ENCODE data around the gene SCAPER.
"Not testable (repeated sequence)": the region's sequence is repeated elsewhere in the genome, so short reads cannot be mapped to it uniquely, and the experiment has no call there.

SCAPER gene

DNA sequence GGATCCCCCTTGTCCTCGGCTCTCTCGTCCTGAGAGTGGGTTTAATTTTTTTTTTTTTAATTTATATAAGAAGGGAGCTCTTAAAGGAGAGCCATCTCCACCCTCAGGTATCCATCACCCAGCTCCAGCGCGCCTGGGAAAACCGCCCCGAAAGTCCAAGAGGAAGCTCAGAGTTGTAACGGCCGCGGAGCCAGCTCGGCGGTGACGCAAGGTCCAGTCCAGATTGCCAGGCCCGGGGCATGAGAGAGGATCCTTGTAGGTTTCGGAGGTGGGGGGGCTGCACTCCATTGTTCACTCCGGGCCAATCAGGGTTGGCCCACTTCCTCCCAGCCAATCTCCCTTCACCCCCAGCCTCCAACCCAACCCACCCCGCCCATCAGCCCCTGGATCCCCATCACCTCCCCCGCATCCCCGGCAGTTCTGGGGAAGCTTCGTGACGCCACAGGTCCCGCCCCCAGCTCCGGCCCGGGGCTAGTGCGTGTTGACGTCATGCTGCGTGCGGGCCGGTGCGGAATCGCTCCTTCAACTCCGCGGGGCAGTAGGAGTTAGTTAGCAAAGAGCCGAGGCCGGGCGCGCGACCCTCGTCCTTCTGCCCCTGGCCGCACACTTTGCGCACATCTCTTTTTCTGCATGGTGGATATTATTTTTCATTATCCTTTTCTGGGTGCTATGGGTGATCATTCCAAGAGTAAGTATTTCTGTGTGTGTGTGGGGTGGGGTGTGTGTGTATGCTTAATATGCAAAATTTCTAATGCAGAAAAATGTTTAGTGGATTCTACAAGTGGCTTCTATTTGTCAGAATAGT lies 568.7 kb downstream of the SCAPER start, which contains the start of gene ISL2:
ISL2 (plus strand) TSS at position 520 of the 805 bp plus-strand sequence; CDS start at position 631, 111 bp downstream.
- DNase-seq, result peak; percentile 62 to 68

DNA sequence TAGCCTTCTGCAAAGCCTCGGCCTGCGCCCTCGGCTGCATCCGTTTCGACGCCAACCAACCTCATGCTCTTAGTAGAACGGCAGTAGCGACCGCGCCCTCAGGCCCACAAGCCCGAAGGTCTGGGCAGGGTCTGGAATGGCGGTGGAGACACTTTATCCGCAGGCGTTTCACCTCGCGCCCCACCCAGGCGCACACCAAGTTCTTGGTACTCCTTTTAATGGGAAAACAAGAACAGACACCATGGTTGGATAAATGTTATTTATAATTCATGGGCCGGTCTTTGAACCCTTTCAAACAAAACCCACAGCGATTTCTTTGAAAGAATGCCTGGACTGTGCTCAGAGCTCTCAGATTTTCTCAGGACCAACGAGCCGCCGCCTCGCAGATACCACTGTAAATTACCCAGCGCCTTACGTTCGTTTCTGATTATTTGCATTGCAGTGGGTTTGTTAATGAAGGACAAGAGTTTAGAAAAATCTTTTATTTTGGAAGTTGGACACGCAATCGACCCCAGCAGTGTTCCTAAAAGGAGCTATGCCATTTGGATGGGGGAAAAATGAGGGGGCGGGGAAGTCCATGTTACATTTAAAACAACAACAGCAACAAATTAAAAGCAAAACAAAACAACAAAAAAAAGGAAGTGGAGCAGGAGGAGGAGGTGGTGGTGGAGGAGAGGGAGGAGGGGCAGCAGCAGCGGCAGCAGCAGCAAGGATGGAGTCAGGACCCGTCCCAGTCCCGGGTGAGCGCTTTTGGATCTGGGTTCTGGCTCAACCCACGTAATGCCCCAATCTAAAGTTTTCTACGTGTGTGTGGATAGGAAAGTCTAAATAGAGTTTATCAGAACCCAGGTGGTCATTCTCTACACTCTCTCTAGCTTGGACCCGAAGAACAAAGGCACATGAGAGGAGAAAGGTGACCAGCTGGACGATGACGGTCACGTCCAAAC lies 569.6 kb downstream of the SCAPER start:
- no peak for DNase-seq

DNA sequence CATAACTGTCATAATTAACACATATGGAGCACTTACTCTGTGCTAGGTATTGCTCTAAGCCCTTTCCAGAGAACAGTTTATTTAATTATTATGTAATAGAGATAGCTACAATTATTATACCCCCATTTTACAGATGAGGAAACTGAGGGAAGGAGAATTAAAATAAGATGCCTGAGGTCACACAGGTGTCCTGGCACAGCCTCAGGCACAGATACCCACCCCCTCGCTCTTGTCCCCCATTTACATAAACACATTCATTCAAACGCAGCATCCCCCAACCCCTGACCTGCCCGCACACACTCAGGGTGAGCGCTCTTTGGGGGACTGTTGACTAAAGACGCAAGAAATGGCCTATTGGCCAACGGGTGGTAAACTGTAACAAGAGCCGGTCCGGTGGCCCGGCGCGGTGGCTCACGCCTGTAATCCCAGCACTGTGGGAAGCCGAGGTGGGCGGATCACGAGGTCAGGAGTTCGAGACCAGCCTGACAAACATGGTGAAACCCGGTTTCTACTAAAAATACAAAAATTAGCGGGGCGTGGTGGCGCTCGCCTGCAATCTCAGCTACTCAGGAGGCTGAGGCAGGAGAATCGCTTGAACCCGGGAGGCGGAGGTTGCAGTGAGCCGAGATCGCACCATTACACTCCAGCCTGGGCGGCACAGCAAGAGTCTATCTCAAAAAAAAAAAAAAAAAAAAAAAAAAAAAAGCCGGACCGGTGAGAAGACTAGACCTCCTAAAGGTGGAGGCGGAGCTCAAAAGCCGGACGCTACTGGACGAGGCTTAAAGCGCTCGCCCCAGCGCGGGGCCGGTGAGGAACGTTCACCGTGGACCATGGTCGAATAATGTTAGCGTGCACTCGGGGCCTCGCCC lies 570.5 kb downstream of the SCAPER start:
- DNase-seq, result no peak

DNA sequence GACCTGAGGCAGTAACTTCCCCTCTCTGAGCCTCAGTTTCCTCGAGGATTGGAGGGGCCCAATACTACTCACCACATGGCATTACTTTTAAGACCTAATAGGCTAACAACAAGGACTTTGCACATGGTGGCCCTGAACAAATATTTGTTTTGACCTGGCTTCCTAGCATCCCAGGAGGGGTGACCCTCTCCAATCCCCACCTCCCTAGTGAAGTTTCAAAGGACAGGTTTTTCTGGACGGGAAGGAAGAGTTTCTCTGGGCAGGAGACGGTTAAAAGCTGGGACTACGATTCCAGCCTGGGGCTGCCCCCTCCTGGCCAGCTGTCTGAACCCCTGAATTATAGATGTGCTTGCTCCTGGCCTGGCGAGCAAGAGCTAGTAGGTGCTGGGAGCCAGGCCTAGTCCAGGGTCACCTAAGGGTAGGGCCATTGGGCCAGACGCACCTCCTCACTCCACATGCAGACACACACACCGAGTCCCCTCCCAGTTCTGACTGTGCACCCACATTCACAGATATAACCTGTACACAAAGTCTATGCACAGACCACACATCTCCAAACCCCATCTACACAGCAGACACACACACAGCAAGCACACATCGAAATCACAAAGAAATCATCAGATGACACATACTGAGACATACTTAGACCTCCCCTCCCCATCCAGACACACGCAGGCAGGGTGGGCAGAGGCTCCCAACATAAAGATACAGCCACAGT lies 571.3 kb downstream of the SCAPER start:
- no peak for DNase-seq

DNA sequence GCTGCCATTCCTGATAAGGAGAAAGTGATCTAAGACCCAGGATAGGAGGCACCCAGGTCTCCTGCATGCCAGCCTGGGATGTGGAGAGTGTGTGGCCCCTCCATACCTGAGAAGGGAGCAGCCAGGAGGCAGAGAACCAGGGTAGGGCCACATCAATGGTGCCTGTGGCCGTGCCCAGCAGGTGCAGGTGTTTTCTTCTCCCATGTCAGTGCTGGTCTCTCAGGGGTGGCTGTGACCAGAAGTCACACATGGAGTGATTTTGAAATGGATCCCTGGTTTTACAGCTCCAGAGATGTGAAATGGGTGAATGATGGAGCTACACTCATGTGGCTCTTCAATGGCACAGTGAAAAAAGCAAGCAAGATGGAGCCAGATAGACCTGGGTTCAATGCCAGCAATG lies 571.8 kb downstream of the SCAPER start:
- DNase-seq, result no peak

DNA sequence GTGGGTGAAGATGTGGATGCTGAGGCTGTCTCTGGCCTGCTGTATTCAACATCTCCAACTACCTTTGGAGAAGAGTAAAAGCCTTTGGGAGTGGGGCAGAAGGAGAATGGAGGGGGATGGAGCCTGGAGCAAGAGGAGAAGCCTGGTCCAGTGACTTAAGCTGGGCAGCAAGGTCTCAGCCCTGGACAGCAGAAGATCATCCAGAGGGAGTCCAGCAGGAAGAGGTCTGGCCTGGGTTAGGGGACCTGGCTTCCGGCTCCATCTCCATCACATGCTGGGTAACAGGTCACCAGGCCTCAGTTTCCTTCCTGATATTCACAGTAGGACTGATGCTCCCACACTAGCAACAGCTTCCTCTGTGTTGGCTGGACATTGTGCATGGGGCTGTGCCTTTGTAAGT lies 572.3 kb downstream of the SCAPER start:
- DNase-seq, result no peak

DNA sequence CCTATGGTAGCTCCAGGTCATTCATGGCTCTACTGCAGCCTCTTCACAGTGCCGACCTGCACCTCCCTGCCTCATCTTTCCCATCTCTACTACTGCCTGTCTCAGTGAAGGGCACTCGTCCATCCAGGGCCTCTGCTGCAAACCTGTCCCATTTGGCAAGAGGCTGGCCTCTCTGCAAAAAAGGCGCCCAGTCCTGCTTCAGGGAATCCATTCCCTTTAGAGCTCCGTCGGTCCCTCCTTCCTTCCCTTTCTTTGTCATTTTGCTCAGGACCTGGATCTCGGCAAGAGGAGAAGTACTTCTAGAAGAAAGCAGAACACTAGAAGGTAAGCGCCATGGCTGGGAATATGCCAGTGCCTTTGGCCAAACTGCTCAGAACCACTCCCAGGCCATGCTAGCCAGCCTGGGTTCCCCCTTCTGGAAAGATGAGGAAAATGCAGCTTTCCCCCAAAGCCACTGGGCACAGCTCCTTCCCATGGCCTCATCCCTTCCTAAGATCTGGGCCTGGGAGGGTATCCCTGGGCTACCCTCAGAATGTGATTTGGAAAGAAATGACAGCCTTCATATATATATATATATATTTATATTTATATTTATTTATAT lies 575.0 kb downstream of the SCAPER start:
- DNase-seq, result no peak

DNA sequence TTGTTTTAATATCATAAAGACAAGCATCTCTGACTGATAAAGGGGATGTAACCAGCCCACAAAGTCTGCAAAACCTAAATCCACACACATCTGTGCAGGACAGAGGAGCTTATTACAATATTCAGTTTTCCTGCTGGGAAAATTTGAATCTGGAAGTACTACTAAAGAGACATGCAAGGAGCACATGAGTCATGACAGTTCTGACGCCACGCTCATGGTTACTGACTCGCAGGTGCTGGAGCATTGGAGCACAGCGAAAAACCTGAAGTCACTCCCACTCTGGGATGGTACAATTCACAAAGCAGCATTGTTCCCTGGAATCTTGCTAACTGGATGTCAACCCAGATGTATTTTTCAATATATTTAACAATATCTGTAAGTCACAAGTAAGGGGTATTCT lies 576.2 kb downstream of the SCAPER start:
- no peak for DNase-seq

DNA sequence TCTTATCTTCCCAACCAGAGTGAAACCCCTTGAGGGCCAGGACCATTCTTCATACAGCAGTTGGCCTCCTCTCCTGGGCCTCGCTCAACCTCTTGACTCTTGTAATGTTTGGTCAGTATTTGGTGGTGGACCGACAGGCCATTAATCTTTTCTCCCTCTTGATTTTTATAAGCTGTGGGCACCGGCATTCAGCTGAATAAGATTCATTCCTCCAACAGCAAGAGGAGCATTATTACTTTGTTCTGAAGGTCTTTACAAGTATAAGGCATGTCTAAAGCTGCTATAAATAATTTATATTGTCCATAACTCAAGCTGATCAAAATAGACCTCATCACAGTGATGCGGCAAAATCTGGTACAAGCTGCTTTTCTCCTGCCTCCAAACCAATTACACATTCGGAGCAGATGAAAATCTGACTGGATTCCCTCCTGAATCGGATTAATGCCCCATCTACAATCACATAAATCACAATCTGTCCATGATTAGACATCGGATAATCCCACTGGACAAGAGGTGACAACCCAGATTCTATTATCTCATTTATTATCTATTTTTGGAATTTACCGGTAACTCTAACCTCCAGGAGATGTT lies 576.9 kb downstream of the SCAPER start:
- no peak for DNase-seq

DNA sequence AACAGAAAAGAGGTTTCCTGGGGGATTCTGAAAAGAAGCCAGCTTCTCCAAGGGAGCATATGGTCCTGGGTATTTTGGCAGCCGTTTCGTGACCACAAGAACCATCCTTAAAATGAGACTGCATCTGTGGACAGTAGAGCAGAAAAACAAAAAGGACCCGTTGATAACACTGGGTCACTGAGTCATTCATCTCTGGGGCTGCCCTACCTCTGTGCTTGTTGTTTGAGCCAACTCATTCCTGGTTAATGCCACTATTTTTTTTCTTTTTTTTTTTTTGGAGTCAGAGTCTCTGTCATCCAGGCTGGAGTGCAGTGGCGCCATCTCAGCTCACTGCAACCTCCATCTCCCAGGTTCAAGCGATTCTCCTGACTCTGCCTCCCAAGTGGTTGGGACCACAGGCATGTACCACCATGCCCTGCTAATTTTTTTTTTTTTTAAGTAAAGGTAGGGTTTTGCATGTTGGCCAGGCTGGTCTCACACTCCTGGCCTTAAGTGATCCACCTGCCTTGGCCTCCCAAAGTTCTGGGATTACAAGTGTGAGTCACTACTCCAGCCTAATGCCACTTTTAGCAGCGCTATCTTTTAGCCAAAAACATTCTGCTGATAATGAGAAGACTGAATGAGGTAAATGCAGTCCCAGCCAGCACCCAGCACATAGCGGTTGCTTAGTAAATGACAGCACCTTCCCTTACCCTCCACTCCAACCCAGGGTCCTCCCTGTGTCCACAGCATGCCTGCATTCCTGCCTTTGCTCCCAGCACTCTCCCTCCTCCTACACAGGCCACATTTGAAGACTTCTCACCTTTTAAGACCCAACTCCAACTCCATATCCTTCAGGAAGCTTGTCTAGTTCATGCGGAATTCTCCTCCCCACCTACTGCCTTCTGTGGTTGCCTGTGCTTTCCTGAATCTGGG lies 577.7 kb downstream of the SCAPER start:
- no peak for DNase-seq

DNA sequence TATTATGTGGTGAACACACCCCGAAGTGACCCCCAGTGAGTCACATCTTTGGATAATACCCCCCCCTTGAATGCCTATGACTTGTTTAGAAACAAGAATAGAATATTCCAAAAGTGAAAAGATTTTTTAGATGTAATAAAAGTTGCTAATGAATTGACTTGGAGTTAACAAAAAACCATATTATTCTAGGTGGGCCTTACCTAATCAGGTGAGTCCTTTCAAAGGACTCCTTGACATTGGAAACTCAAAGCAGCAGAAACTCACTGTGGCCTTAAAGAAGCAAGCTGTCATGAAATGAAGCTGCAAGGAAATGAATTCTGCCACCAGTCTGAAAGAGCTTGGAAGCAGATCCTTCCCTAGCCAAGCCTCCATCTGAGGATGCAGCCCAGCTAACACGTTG lies 579.4 kb downstream of the SCAPER start:
- DNase-seq, result no peak

DNA sequence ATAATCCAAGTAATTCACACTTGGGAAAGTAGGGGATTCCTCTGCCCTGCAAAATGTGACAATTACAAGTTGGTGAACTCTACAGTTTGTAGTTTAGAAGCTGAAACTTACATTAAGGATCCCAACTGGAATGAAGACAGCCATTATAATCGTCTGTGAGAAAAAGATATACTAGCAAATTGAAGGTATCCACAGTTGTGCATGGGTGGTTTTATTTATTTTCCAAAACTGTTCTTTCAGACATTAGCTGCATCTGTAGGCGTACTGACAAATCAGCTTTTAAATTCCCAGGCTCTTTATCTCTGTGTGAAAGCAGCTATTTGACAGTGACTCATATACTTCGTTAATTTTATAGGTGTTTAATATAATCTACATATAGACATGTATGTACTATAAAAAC lies 581.1 kb downstream of the SCAPER start:
- DNase-seq, result no peak

DNA sequence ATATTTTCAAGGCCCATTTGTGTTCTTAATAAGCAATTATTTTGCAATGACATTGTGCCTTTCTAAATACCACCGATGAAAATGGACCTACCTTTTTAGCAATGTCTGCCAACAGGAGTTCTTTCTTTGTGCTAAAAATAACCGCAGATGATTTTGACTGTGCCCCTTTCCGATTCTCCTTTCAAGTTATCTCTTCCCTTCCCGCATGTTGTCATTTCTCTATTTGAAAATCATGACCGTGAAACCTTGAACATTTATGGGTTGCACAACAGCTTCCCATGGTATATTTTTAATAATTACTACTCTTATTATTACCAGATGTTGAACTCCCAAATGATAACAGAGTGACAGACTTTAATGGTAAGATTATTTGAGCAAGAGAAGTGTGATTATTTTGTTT lies 583.5 kb downstream of the SCAPER start:
- no peak for DNase-seq

DNA sequence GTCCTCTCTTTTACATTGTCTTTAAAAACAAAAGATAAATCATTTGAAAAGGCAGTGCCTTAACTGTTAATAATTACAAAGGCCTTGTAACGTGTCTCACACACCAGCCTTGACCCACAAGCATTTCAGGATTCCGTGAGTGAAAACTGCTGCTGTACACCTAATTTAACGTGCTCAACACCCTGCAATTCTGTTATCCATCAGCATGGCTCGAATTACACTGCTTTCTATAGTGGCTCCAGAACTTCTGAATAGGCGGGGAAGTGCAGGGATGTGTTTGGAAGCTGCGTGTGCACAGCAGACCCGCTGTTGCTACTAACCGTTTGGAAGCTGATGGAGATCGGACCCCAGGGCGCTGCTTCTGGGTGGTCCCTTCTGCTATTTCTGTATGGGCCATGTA lies 584.0 kb downstream of the SCAPER start:
- no peak for DNase-seq

DNA sequence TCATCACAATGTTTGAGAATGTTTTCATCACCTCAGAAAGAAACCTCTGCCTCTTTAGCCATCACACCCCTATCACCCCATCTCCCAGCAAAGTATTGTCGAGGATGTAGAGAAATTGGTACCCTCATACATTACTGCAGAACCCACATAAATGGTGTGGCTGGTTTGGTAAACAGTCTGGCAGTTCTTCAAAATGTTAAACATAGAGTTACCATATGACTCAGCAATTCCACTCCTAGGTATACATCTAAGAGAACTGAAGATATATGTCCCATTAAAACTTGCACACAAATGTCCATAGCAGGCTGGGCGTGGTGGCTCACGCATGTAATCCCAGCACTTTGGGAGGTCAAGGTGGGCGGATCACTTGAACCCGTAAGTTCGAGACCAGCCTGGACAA lies 585.1 kb downstream of the SCAPER start:
- no peak for DNase-seq

DNA sequence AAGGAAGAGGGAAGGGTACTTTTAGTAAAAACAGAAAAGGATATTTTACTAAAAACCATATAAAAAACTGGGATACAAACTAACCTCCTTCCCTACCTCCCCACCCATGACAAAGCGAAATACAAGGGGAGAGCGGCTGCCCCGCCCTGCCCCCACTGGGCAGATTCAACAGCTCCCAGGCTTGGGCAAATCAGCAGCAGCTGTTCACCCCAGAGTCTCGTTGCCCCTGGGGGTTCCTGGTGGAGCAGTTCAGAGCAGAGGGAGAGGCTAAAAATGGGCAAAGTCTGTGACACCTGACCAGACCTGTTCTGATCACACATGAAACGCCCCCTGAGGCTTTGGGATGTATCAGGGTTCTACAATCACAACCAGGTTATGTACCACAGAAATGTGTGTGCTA lies 591.4 kb downstream of the SCAPER start:
- no peak for DNase-seq

DNA sequence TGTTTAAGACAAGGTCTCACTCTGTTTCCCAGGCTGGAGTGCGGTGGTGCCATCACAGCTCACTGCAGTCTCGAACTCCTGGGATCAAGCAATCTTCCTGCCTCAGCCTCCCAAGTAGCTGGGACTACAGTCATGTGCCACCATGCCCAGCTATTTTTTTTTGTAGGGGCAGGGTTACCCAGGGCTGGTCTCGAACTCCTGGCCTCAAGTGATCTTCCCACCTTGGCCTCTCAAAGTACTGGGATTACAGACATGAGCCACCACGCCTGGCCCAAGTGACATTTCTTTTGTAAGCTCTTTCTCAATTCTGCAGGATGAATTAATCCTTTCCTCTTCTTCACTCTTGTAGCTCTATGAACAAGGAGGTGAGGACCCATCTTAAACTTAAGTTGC lies 592.0 kb downstream of the SCAPER start:
- DNase-seq, result not testable (repeated sequence)

DNA sequence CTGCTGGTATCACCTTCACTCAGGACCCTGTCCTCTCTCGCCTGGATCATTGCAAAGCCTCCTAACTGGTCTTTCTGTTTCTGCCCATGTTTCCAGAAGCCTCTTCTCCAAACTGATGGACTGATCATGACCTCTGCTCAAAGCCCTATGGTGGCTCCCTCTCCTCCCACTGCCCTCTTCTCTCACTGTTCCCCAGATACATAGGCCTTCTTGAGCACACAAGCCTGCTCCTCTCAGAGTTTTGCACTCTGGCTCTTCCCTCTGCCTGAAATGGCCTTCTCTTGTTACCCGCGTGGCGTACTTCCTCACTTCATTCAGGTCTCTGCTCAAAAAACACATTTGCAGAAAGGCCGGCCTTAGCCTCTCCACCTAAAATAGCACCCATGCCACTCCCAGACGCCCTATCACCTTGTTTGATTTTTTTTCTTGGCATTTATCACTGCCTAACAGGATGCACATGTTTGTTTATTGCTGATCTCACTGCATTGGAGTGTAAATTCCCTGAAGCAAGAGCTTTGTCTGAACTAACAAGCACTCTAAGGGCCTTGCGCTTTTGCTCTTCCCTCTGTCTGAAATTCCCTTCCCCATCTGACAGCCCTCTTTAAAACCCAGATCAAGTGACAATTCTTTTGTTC lies 592.5 kb downstream of the SCAPER start:
- DNase-seq, result no peak

DNA sequence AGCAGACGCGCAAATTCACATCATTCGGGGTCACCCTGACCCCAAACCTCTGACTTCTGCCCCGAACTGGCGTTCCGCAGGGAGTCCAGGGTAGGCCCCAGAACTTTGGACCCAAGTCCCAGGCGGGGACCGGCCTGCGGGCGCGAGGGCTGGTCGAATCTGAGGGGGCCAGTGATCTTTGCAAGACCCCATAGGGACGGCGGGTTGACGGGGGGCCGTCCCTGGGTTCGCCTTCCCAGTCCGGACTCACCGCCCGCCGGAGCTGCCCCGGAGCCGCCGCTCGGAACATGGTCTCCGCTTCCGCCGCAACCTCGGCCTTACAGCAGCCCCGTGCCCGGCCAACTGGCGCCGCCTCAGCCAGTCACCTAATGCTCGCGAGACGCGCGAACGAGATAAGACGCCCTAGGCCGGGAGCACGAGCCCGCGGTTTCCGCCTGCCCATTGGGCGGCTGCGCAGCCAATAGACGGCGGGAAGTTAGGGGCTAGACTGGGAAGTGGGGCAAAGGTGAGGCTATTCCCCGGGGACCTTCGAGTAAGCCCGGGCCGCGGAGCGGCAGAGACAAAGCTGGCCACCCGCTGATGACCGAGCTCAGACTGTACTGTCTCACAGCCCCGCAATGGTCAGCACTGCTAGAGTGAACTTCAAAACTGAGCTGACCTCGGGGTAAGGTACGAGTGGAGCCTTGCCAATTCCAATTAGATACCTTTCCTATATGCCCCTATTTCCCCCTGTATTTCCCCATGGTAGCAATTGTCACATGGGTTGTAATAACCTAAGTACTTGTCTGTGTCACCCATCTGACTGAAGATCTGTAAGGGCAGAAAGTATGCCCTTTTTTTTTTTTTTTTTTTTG lies 593.8 kb downstream of the SCAPER start, which contains the start of gene ETFA:
ETFA (minus strand) TSS at position 370 of the 854 bp plus-strand sequence; CDS start at position 289, 81 bp downstream.
- peak; percentile 89 to 91 for DNase-seq

Measured in stimulated activated CD4-positive, alpha-beta T cell treated with anti-CD3 and anti-CD28 coated beads, Interleukin-4, amount 100 ng/mL, for 4 hours (primary cell).